AG04449 (cell line): ENCODE results near the gene CLCNKB.

Experiments used
- CTCF ChIA-PET: fragments of 350-600 bp; formaldehyde crosslinking; extraction: SDS; loops from one replicate; lab custom pipeline; 2021; ENCODE audit warnings: antibody characterized with exemption; lab: Yijun Ruan, JAX
- POLR2A ChIA-PET: fragments of 400-600, 350-600 bp; formaldehyde crosslinking; extraction: SDS; loops from one replicate; lab custom pipeline; 2020; ENCODE audit warnings: antibody characterized with exemption, inconsistent platforms; lab: Yijun Ruan, JAX
- DNase-seq: peaks from one replicate; pipeline ENCODE4 v3.0.0-alpha.2; 2010; ENCODE audit warnings: low read depth, low spot score
- H3K4me3 ChIP-seq: 2 replicates; pipeline ENCODE4 v1.5.1; 2011; ENCODE audit warnings: low read depth, mild to moderate bottlenecking, control low read depth, low read length
- TF ChIP-seq, protein P1 (sequence below): IDR thresholded peaks from one replicate; pipeline ENCODE4 v1.5.1; 2011; ENCODE audit warnings: mild to moderate bottlenecking, moderate library complexity, low read length, control low read depth, inconsistent platforms; ENCODE audit not compliant: insufficient read depth; ENCODE audit errors: missing control alignments

Gene CLCNKB

DNA sequence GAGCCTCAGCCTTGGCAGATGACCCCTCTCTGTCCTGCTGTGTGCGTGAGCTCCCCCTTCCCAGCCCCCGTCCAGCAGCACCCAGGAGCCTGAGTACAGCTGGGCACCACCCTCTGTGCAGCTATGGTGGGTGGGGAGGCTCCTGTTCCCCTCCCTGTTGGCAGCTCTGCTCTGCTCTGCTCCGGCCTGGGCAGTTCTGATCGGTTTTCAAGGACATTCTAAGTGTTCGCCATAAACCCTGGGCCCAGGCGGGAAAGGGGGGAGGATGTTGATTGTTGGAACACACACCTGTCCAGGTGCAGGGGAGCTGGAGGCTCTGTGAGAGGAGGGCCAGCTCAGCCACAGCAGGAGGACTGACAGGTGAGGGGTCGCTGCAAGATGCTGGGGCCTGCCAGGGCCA lies at the start of gene CLCNKB:
CLCNKB (plus strand) TSS at position 262 of the 400 bp plus-strand sequence. CDS start 711 bp downstream, outside the sequence.
- DNase-seq, result no peak
- TF ChIP-seq, protein P1, sequence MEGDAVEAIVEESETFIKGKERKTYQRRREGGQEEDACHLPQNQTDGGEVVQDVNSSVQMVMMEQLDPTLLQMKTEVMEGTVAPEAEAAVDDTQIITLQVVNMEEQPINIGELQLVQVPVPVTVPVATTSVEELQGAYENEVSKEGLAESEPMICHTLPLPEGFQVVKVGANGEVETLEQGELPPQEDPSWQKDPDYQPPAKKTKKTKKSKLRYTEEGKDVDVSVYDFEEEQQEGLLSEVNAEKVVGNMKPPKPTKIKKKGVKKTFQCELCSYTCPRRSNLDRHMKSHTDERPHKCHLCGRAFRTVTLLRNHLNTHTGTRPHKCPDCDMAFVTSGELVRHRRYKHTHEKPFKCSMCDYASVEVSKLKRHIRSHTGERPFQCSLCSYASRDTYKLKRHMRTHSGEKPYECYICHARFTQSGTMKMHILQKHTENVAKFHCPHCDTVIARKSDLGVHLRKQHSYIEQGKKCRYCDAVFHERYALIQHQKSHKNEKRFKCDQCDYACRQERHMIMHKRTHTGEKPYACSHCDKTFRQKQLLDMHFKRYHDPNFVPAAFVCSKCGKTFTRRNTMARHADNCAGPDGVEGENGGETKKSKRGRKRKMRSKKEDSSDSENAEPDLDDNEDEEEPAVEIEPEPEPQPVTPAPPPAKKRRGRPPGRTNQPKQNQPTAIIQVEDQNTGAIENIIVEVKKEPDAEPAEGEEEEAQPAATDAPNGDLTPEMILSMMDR, result no peak
- H3K4me3 ChIP-seq, result no peak within 1 kb of the TSS
- ChIA-PET CTCF (interaction anchor here (1.2 to 1.5 kb wide), 2 partner anchors 12 to 35 kb away, joined by 3 to 4 read pairs; no protein-coding TSS in a partner anchor), POLR2A (interaction anchor here (0.6 kb wide), 1 partner anchor 112 kb away, joined by 3 read pairs; no protein-coding TSS in a partner anchor)

DNA sequence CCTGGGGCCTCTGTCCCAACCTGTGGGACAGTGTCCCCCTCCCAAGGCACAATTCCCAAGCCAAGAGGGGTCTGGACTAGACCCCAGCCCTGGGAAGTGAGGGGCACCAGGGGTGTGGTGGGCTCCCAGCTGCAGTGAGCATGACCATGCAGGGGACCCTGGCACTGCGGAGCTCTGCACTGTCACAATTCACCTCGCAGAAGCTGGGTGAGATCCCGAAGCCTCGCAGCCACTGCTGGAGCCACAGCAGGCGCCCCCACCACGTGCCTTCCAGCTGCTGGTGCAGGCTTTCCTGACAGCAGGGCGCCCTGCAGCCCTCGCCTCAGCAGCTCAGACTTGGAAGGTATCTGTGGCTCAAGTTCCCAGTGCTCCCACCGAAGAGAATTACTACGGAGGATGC lies 49.5 kb upstream of the CLCNKB start:
- CTCF ChIA-PET, result interaction anchor here (0.7 to 10.4 kb wide), 29 partner anchors 8 to 208 kb away, joined by 3 to 93 read pairs (median 7); partner anchors contain the start of genes SRARP and ZBTB17
- DNase-seq, result no peak
- no peak overlapping the region for H3K4me3 ChIP-seq
- TF ChIP-seq, protein P1, result no peak
- POLR2A ChIA-PET, result no interaction called here

DNA sequence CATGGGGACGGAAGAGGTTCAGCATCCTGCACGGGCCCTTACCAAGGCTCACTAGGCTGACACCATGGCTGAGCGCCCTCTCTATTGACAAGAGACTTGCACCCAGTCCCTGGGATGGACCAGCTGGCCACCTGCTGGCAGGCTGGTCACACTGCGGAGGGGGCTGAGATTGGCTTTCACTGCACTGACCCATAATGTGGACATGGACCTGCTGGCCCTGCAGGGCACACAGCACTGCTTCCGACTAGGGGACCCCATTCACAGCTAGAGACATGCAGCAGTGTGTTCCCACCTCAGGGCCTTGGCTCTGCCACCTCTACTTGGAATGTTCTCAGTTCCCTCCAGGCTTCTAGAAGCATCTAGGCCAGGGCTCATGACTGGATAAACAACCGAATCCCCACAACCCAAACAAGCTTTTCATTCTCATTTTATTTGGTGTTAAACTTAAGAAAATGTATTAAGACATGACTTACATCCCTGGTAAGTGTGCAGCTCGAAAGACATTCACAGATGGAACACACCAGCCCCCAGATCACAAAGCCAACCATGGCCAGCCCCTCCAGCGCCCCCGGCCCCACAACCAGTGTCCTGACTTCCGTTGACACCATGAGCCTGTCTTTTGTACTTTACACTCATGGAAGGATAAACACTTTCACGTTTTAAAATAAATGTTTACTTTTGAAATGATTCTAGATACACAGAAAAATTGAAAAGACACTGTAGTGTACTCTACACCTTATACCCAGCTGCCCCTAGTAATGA lies 48.8 kb upstream of the CLCNKB start:
- ChIA-PET POLR2A (no interaction called here), CTCF (interaction anchor here (0.6 to 10.4 kb wide), 39 partner anchors 7 to 212 kb away, joined by 3 to 93 read pairs (median 5); partner anchors contain the start of genes HSPB7, SRARP, UQCRHL and ZBTB17)
- no peak overlapping the region for H3K4me3 ChIP-seq
- no peak for DNase-seq
- TF ChIP-seq, protein P1, result peak; percentile 94

DNA sequence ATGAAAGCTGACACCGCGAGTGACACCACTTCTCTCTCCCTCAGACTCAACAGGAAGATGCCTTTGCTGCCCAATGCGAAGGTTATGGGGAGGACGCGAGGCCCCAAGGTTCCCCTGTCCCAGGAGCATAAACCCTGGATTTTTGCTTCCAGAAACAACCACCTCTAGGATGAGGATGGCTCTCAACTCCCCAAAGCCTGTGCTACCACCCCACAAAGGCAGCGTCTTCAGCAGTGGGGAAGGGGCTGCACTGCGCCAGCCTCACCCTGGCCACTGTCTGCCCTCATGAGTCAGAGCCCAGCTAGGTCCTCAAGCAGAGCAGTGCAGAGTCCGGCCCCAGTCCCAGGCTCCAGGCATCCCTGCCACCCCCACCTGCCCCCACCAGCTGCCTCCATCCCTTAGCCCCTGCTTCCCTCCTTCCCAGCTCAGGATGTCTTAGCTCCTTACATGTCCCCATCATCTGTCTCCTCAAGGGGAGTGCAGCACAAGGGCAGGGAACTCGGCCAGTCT lies 46.5 kb upstream of the CLCNKB start:
- TF ChIP-seq, protein P1, result no peak
- ChIA-PET POLR2A (no interaction called here), CTCF (interaction anchor here (0.7 to 10.4 kb wide), 9 partner anchors 10 to 206 kb away, joined by 3 to 93 read pairs (median 5); partner anchors contain the start of gene SRARP)
- no peak for DNase-seq
- H3K4me3 ChIP-seq, result no peak overlapping the region

DNA sequence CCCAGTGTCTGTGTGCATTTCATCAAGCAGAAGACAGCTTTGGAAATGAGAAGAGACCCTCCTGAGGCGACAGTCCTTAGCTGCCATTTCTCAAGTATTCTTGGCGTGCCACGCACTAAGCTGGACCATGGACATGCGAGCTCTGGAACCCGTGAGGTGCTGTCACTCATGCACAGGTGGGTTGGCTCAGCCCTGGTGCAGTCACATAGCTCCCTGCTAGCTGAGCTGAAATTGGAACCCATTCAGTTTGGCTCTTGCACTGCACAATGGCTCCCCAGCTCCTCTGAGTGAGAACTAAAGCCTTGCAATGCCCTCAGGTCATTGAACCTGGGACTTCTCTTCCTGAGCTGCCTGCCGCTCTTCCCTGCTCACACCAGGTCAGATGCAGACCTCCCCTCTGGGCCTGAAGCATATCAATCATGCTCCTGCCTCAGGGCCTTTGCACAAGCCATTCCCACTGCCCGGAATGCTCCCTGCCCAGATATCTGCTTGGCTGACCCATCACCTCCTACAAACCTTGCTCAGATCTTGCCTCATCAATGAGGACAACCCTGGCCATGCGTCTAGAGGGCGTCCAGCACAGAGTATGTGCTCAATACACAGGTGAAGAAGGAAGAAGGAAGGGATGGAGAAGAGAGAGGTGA lies 45.8 kb upstream of the CLCNKB start:
- CTCF ChIA-PET, result interaction anchor here (0.7 to 10.4 kb wide), 9 partner anchors 10 to 206 kb away, joined by 3 to 93 read pairs (median 5); partner anchors contain the start of gene SRARP
- POLR2A ChIA-PET, result no interaction called here

More for the DNA sequence above, 45.8 kb upstream of the CLCNKB start:
- no peak overlapping the region for H3K4me3 ChIP-seq
- no peak for DNase-seq
- TF ChIP-seq, protein P1, result no peak
